Measurements from ENCODE around the gene TMBIM4.

The TMBIM4 gene

GRCh38 chr12:66087365-66087943, 82.3 kb downstream of the TMBIM4 start:
- Histone ChIP-seq H3K27me3 (ENCODE audit: low read length) (no peaks in the 10 kb centered on the region), H3K4me3 (ENCODE audit: insufficient read depth, low read length, poor library complexity, severe bottlenecking) (no peak overlapping the region), H3K9me2 (replicated peaks; ENCODE audit: insufficient read depth, low read length) (no peaks in the 10 kb centered on the region), H3K9me3 (ENCODE audit: insufficient read depth, low read length) (no peaks in the 10 kb centered on the region), H4K20me1 (ENCODE audit: low read depth, low read length) (no peaks in the 10 kb centered on the region), H3K27ac (ENCODE audit: low read depth, low read length) (no peak overlapping the region), H2AFZ (ENCODE audit: low read depth, low read length, severe bottlenecking) (no peak overlapping the region), H3K9ac (ENCODE audit: low read length) (no peak overlapping the region), H3K79me2 (ENCODE audit: insufficient read depth, low read length) (no peaks in the 10 kb centered on the region), H3F3A (ENCODE audit: insufficient read depth) (no peaks in the 10 kb centered on the region), H3K36me3 (ENCODE audit: low read length) (no peaks in the 10 kb centered on the region), H3K4me2 (ENCODE audit: low read depth, low read length, poor library complexity, severe bottlenecking) (no peak overlapping the region)
- TF ChIP-seq EZH2phosphoT487 (conservative IDR thresholded peaks at IDR 0.05; ENCODE audit: low read length), result no peak
- TF ChIP-seq CTCF (IDR thresholded peaks at IDR 0.05; ENCODE audit: insufficient read depth, low read length, poor library complexity, severe bottlenecking), result peak; percentile 66

- TF ChIP-seq EZH2phosphoT487 (conservative IDR thresholded peaks at IDR 0.05; ENCODE audit: low read length) (no peak), CTCF (IDR thresholded peaks at IDR 0.05; ENCODE audit: insufficient read depth, low read length, poor library complexity, severe bottlenecking) (no peak)
- no peaks in the 10 kb centered on the region for H3K36me3 ChIP-seq (ENCODE audit: low read length)
- H3K9ac ChIP-seq (ENCODE audit: low read length), result no peak overlapping the region
- H3K79me2 ChIP-seq (ENCODE audit: insufficient read depth, low read length), result no peaks in the 10 kb centered on the region
- no peak overlapping the region for H3K27ac ChIP-seq (ENCODE audit: low read depth, low read length)
- no peak overlapping the region for H3K4me2 ChIP-seq (ENCODE audit: low read depth, low read length, poor library complexity, severe bottlenecking)
- H3K9me2 ChIP-seq (replicated peaks; ENCODE audit: insufficient read depth, low read length), result no peaks in the 10 kb centered on the region
- H4K20me1 ChIP-seq (ENCODE audit: low read depth, low read length), result no peaks in the 10 kb centered on the region
- no peak overlapping the region for H2AFZ ChIP-seq (ENCODE audit: low read depth, low read length, severe bottlenecking)
- no peaks in the 10 kb centered on the region for H3K9me3 ChIP-seq (ENCODE audit: insufficient read depth, low read length)
- no peaks in the 10 kb centered on the region for H3F3A ChIP-seq (ENCODE audit: insufficient read depth)
- H3K27me3 ChIP-seq (ENCODE audit: low read length), result no peaks in the 10 kb centered on the region
- no peak overlapping the region for H3K4me3 ChIP-seq (ENCODE audit: insufficient read depth, low read length, poor library complexity, severe bottlenecking)
These were observed 83.8 kb downstream of the TMBIM4 start for GRCh38 chr12:66085998-66086397.
